ENCODE measurements around the gene KIF13A.

- TF ChIP-seq CTCF (conservative IDR thresholded peaks at IDR 0.05; ENCODE audit: low read depth, low read length) = no peak
- no peak for TF ChIP-seq EZH2 (IDR thresholded peaks at IDR 0.05; ENCODE audit: borderline replicate concordance, low read depth, low read length, poor library complexity, severe bottlenecking)
These were observed 28.1 kb downstream of the KIF13A start for GRCh38 chr6:17959302-17959701.

All from A673 (cell line).